ENCODE results near the gene DEFB110. TPM values are rescaled to one million over a fixed set of nuclear protein-coding genes. Genes with fewer than 3 reads are reported as not detected.

The DEFB110 gene
- total RNA-seq, 2 donors from 2014 or later = not detected

Other genes with a start within 250 kb of the DEFB110 start
- not detected for gene PGK2, start 234.7 kb downstream of the DEFB110 start, total RNA-seq
- gene CRISP1, start 155.5 kb downstream of the DEFB110 start, total RNA-seq = not detected
- not detected for gene DEFB114, start 57.8 kb downstream of the DEFB110 start, total RNA-seq
- gene DEFB113, start 52.4 kb downstream of the DEFB110 start, total RNA-seq = not detected
- gene DEFB112, start 27.9 kb upstream of the DEFB110 start, total RNA-seq = not detected